Stimulated activated CD4-positive, alpha-beta T cell treated with anti-CD3 and anti-CD28 coated beads, Interleukin-1b, Interleukin-23, amount 100 ng/mL, for 1 hour (primary cell): ENCODE data around the gene LARP4B.

ENCODE experiments used
- DNase-seq, 2 donors: peaks; one replicate each; pipeline ENCODE4 v3.0.0-alpha.2; 2020; ENCODE audit warnings: low read depth in 2 of 2

The LARP4B gene

GRCh38 chr10:924524-924859 is 7.0 kb downstream of the LARP4B start:
- DNase-seq, result no peak

- no peak for DNase-seq
These were observed 7.5 kb downstream of the LARP4B start for GRCh38 chr10:923844-924523.

DNA sequence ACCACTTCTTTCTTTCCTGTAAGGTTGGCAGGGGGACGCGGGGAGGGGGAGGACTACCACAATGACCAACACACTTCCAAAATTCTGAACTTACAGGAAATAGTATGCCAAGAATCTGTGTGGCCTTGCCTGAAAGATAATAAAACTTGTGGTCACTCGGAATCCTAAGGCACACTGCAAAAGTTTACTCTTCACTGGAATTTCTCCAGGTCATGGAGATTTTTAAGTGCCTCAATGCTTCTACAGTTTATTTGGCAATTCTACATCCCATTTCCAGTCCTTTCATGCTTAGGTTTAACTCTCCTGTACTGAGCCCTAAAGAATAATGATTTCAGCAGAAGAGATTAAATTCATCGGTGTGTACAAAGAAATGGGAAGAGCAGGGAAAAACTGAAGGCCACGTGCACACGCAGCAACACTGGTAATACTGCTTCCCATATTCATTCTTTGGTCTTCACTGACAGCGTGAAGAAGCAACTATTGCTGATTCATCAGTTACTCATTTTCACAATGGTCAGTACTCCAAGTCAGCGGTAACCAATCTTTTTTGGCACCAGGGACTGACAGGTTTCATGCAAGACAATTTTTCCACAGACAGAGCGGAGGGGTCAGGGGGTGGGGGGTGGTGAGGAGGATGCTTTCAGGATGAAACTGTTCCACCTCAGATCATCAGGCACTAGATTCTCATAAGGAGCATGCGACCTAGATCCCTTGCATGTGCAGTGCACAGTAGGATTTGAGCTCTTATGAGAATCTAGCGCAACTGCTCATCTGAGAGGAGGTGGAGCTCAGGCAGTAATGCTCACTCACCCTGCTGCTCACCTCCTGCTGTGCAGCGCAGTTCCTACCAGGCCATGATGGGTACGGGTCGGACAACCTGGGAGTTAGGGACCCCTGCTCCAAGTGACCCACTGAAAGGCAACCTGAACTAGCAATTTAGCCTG is 9.8 kb downstream of the LARP4B start:
- DNase-seq, result no peak

GRCh38 chr10:920450-920849 is 11.1 kb downstream of the LARP4B start:
- no peak for DNase-seq

- DNase-seq, result no peak
These were observed 12.0 kb downstream of the LARP4B start for GRCh38 chr10:919481-919880.

DNA sequence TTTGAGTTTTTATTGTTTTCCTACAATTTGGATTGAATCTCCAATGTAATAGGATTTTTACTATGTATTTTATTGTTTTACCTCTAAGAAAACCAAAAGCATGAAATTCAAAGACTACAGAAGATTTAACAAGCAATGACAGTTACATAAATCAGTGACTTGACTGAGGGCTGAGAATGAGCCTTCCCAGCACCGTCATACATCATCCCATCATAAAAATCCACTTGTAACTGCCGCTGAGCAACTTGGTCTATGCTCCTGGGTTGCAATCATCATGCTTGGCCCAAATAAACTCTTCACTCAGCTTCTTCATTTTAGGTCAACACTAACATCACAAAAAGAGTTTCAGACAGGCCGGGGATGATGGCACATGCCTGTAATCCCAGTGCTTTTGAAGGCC is 13.5 kb downstream of the LARP4B start:
- DNase-seq, result no peak

DNA sequence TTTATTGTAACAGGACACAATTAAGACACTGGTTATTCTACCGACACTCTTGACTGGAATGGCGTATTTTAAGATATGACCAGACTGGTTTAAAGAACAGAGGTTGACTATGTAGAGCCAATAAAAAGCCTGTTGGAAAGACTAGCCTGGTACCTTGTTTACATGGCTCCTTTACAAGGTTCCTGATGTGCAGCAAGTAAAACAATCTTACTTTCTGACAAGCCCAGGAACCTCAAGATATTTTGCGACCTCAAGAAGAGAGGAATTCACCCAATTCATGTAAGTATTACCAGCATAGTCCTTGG is 14.1 kb downstream of the LARP4B start:
- DNase-seq, result no peak

GRCh38 chr10:916716-917415 is 14.6 kb downstream of the LARP4B start:
- DNase-seq, result no peak

DNA sequence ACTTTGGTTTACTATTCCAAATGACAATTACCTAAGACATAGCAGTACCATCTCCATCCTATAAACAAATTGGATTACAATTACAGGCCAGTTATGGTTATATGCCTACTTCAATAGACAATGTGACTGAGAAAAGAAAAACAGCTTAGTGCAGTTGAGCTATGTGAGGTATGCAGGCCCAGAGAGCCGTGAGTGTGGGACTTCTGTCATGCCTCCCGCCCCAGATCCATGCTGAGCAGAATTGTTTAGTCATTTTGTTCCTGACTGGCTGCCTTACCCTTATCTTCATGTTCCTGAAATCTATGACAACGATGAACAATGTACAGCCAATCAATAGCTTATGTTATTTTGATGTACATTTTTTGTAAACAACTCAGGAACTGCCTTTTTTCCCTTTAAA is 21.7 kb downstream of the LARP4B start:
- DNase-seq, result no peak

DNA sequence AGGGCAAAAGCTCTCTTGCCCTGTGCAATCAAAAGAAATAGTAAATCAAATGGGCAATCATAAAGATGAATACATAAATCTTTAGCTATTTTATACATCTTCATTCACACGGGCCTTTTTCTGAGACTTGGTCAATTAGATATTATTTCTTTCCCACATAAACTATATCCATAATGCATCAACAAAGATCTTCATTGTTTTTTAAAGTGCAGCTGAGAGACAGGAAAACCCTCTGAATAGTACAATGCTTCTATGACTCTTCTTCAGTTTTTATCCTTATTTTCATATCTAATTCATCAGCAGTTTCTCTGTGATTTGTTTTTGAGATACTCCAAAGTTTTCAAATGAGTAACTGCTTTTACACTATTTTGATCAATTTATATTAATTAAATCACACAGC is 25.5 kb downstream of the LARP4B start:
- no peak for DNase-seq

- DNase-seq, result no peak
These were observed 26.0 kb downstream of the LARP4B start for GRCh38 chr10:905503-905902.

DNA sequence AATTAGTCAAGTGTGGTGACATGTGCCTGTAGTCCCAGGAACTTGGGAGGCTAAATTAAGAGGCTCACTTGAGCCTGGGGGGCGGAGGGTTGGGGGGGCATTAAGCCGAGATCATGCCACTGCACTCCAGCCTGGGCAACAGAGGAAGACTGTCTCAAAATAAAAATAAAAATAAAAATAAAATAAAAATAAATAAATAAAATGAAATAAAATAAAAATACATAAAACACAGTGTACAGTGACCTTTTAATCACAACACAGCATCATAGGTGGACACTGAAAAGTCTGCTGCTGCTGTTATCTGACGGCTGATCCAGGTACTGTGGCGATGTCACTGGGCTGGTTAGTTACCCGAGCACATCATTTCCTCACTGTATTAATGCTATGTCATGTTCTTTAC is 27.1 kb downstream of the LARP4B start:
- no peak for DNase-seq

GRCh38 chr10:898141-898540 is 33.4 kb downstream of the LARP4B start:
- no peak for DNase-seq

DNA sequence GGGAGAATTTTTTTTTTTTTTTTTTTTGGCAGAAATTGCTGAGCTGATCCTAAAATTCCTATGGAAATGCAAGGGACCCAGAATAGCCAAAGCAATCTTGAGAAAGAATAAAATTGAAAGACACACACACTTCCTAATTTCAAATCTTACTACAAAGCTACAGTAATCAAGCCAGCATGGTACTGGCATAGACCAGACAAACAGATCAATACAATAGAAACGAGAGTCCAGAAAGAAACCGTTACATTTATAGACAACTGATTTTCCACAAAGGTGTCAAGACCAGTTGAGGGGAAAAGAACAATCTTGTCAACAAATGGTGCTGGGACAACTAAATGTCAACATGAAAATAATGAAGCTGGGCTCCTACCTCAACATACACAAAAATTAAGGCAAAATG is 34.5 kb downstream of the LARP4B start:
- no peak for DNase-seq

GRCh38 chr10:895324-895723 is 36.2 kb downstream of the LARP4B start:
- DNase-seq, result no peak

- no peak for DNase-seq
These were observed 52.6 kb downstream of the LARP4B start for GRCh38 chr10:878895-879294.

- no peak for DNase-seq
These were observed 53.2 kb downstream of the LARP4B start for GRCh38 chr10:878333-878759.

GRCh38 chr10:876438-876837 is 55.1 kb downstream of the LARP4B start:
- no peak for DNase-seq

GRCh38 chr10:873020-873419 is 58.5 kb downstream of the LARP4B start:
- no peak for DNase-seq

DNA sequence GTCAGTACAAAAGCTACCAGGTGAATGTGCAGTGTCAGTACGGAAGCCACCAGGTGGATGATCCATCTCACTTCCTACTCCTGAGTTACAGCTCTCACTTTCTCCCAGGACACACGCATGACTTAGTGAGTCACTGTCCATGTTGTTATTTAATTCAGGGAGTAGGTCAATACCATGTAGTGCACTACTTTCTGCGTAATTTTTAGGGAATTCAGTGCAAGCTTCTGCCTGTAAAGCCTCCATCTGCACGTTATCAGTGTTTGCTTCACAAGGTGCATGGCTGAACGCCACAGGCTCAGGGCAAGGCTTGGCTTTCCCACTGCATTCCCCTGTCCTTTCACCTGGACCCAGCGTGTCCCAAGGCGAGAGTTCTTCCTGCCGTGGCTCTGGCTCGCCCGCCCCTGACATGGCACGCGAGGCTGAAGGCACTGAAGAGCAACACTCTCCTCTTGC is 59.5 kb downstream of the LARP4B start:
- DNase-seq, result no peak

DNA sequence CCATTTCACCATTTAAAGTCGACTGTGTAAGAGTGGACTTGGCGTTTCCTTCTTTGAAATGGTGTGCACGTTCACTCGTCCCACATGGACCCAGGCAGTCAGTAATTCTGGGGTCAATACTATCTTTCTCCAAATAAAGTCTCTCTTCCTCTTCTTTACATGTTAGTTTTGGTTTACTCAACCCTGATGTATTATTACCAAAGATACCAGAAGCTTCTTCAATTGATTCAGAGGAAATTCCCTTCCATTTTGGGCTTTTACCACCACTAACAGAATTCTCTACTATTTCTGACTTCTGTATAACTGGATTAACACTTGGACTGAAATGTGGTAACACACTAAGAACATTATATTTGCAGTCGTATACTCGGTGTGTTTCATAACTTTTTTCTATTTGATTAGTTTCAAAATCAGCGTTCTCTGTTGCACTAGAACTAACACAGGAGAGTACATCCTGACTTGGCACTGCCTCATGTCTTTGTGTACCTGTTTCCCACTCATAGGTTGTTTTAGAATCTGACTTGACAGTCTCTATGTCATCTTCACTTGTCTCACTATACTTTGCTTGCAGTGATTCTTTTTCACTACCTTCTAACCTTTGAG is 60.8 kb downstream of the LARP4B start:
- no peak for DNase-seq

- no peak for DNase-seq
These were observed 62.3 kb downstream of the LARP4B start for GRCh38 chr10:869171-869570.
